ENCODE results near the gene ZDHHC19.

- TF ChIP-seq, protein P1, sequence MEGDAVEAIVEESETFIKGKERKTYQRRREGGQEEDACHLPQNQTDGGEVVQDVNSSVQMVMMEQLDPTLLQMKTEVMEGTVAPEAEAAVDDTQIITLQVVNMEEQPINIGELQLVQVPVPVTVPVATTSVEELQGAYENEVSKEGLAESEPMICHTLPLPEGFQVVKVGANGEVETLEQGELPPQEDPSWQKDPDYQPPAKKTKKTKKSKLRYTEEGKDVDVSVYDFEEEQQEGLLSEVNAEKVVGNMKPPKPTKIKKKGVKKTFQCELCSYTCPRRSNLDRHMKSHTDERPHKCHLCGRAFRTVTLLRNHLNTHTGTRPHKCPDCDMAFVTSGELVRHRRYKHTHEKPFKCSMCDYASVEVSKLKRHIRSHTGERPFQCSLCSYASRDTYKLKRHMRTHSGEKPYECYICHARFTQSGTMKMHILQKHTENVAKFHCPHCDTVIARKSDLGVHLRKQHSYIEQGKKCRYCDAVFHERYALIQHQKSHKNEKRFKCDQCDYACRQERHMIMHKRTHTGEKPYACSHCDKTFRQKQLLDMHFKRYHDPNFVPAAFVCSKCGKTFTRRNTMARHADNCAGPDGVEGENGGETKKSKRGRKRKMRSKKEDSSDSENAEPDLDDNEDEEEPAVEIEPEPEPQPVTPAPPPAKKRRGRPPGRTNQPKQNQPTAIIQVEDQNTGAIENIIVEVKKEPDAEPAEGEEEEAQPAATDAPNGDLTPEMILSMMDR (conservative IDR thresholded peaks at IDR 0.05 in 1 of 2, IDR thresholded peaks at IDR 0.05 in 1 of 2; ENCODE audit: extremely low read depth in 1 of 2, insufficient read depth in 1 of 2, low read depth in 1 of 2, low read length in 2 of 2), result no peak
- no peak for TF ChIP-seq EZH2 (IDR thresholded peaks at IDR 0.05; ENCODE audit: borderline replicate concordance, low read length)
Measured at GRCh38 chr3:196202516-196202970, 8.7 kb downstream of the ZDHHC19 start.

Data from mammary epithelial cell (primary cell).